ENCODE data around the gene RGS16. TPM values are rescaled to one million over a fixed set of nuclear protein-coding genes. Genes with fewer than 3 reads are reported as not detected.

RGS16 gene
- total and polyA plus RNA-seq, 2 donors (not counting 1 experiment from before 2014, with no cell fraction given) = 3.3 to 11.4 TPM

DNA sequence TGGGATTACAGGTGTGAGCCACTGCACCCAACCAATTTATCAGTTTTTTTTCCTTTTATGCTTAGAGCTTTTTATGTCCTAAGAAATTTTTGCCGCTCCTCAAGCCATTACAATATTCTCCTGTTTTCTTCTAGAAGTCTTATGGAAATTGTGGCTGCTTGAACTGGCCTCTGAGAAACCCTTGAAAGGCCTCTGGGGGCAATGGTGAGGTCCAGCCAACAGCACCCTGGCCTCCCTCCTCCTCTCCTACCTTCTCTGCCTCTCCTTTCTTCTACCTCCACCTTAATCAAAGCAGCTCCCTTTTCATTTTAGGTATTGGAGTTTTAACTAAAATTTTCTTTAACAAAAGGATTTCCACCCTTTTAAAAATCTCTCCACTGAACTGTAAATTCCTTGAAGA lies 24.5 kb upstream of the RGS16 start:
- Histone ChIP-seq H3K27ac (ENCODE audit: low read length in 2 of 2) (no peak overlapping the region), H2AFZ (ENCODE audit: insufficient read depth, low read depth, low read length, poor library complexity, severe bottlenecking) (no peak overlapping the region), H3K27me3 (replicated peaks in 1 of 4; ENCODE audit: control extremely low read depth in 1 of 4, control insufficient read depth in 3 of 4, insufficient read depth in 4 of 4, low read length in 3 of 4) (no peaks in the 10 kb centered on the region), H3K9ac (ENCODE audit: low read length) (no peak overlapping the region), H3K4me3 (ENCODE audit: control extremely low read depth in 1 of 5, extremely low read depth in 1 of 5, insufficient read depth in 1 of 5, low read depth in 2 of 5, low read length in 4 of 5) (no peak overlapping the region), H3K36me3 (replicated peaks in 1 of 2; ENCODE audit: control extremely low read depth in 1 of 2, control insufficient read depth in 1 of 2, extremely low read depth in 1 of 2, insufficient read depth in 2 of 2, low read length in 1 of 2) (no peaks in the 10 kb centered on the region), H3K4me2 (replicated peaks; ENCODE audit: low read depth, low read length, poor library complexity, severe bottlenecking) (no peak overlapping the region), H4K20me1 (ENCODE audit: control insufficient read depth, insufficient read depth, low read length, poor library complexity, severe bottlenecking) (no peaks in the 10 kb centered on the region), H3K4me1 (ENCODE audit: control insufficient read depth in 2 of 2, insufficient read depth in 2 of 2, low read length in 2 of 2) (peaks cover 42 to 43% of the 10 kb centered on the region in 2 donors), H3K9me3 (ENCODE audit: control extremely low read depth in 1 of 3, control insufficient read depth in 2 of 3, insufficient read depth in 1 of 3, low read length in 2 of 3) (no peaks in the 10 kb centered on the region), H3K79me2 (ENCODE audit: control insufficient read depth, insufficient read depth, low read length) (no peaks in the 10 kb centered on the region)
- no peaks in the 10 kb centered on the region for H3K27me3 Mint-ChIP-seq
- ATAC-seq (ENCODE audit: low read depth) (no peak), DNase-seq (no peak)
- intact Hi-C loops (cut with micrococcal nuclease) = no loop called here
- H3K4me3 Mint-ChIP-seq = no peak overlapping the region
- no peaks in the 10 kb centered on the region for H3K9me3 Mint-ChIP-seq (ENCODE audit: insufficient read depth)
- no CpG with 5 or more reads among the region's 1 CpG for WGBS (ENCODE audit: insufficient coverage)
- TF ChIP-seq EZH2 (IDR thresholded peaks at IDR 0.05; ENCODE audit: borderline replicate concordance, insufficient read depth, low read depth, low read length, poor library complexity, severe bottlenecking) = no peak
- TF ChIP-seq, protein P1, sequence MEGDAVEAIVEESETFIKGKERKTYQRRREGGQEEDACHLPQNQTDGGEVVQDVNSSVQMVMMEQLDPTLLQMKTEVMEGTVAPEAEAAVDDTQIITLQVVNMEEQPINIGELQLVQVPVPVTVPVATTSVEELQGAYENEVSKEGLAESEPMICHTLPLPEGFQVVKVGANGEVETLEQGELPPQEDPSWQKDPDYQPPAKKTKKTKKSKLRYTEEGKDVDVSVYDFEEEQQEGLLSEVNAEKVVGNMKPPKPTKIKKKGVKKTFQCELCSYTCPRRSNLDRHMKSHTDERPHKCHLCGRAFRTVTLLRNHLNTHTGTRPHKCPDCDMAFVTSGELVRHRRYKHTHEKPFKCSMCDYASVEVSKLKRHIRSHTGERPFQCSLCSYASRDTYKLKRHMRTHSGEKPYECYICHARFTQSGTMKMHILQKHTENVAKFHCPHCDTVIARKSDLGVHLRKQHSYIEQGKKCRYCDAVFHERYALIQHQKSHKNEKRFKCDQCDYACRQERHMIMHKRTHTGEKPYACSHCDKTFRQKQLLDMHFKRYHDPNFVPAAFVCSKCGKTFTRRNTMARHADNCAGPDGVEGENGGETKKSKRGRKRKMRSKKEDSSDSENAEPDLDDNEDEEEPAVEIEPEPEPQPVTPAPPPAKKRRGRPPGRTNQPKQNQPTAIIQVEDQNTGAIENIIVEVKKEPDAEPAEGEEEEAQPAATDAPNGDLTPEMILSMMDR (IDR thresholded peaks at IDR 0.05) = no peak
- ChIA-PET CTCF (interaction anchor here (1.3 to 2.3 kb wide), 3 partner anchors 12 to 154 kb away, joined by 3 to 7 read pairs (median 6); no protein-coding TSS in a partner anchor), POLR2A (interaction anchor here (1.2 kb wide), 1 partner anchor 12 kb away, joined by 5 read pairs; no protein-coding TSS in a partner anchor)
- no peak overlapping the region for H3K27ac Mint-ChIP-seq
- H3K4me1 Mint-ChIP-seq = peaks cover 53% of the 10 kb centered on the region

GRCh38 chr1:182627622-182628021 lies 23.4 kb upstream of the RGS16 start:
- H3K4me2 ChIP-seq (replicated peaks; ENCODE audit: low read depth, low read length, poor library complexity, severe bottlenecking) = no peak overlapping the region
- no peak overlapping the region for H3K4me3 ChIP-seq (ENCODE audit: control extremely low read depth in 1 of 5, extremely low read depth in 1 of 5, insufficient read depth in 1 of 5, low read depth in 2 of 5, low read length in 4 of 5)
- no peaks in the 10 kb centered on the region for H3K36me3 ChIP-seq (replicated peaks in 1 of 2; ENCODE audit: control extremely low read depth in 1 of 2, control insufficient read depth in 1 of 2, extremely low read depth in 1 of 2, insufficient read depth in 2 of 2, low read length in 1 of 2)
- H3K4me3 Mint-ChIP-seq = no peak overlapping the region
- CTCF ChIA-PET = interaction anchor here (1.1 to 2.3 kb wide), 2 partner anchors 13 to 155 kb away, joined by 3 to 7 read pairs; no protein-coding TSS in a partner anchor
- no peaks in the 10 kb centered on the region for H3K27me3 Mint-ChIP-seq
- POLR2A ChIA-PET = no interaction called here
- no CpG with 5 or more reads among the region's 2 CpGs for WGBS (ENCODE audit: insufficient coverage)
- DNase-seq = no peak
- intact Hi-C loops (cut with micrococcal nuclease) = no loop called here
- no peaks in the 10 kb centered on the region for H4K20me1 ChIP-seq (ENCODE audit: control insufficient read depth, insufficient read depth, low read length, poor library complexity, severe bottlenecking)
- H3K27ac ChIP-seq (ENCODE audit: low read length in 2 of 2) = no peak overlapping the region
- no peak overlapping the region for H3K27ac Mint-ChIP-seq
- no peaks in the 10 kb centered on the region for H3K9me3 ChIP-seq (ENCODE audit: control extremely low read depth in 1 of 3, control insufficient read depth in 2 of 3, insufficient read depth in 1 of 3, low read length in 2 of 3)
- H3K27me3 ChIP-seq (replicated peaks in 1 of 4; ENCODE audit: control extremely low read depth in 1 of 4, control insufficient read depth in 3 of 4, insufficient read depth in 4 of 4, low read length in 3 of 4) = no peaks in the 10 kb centered on the region
- no peak for ATAC-seq (ENCODE audit: low read depth)
- no peaks in the 10 kb centered on the region for H3K9me3 Mint-ChIP-seq (ENCODE audit: insufficient read depth)
- no peaks in the 10 kb centered on the region for H3K79me2 ChIP-seq (ENCODE audit: control insufficient read depth, insufficient read depth, low read length)
- H3K4me1 ChIP-seq (ENCODE audit: control insufficient read depth in 2 of 2, insufficient read depth in 2 of 2, low read length in 2 of 2) = peaks cover 43 to 44% of the 10 kb centered on the region in 2 donors
- peaks cover 54% of the 10 kb centered on the region for H3K4me1 Mint-ChIP-seq
- H2AFZ ChIP-seq (ENCODE audit: insufficient read depth, low read depth, low read length, poor library complexity, severe bottlenecking) = no peak overlapping the region
- TF ChIP-seq, protein P1 (IDR thresholded peaks at IDR 0.05) = no peak
- no peak for TF ChIP-seq EZH2 (IDR thresholded peaks at IDR 0.05; ENCODE audit: borderline replicate concordance, insufficient read depth, low read depth, low read length, poor library complexity, severe bottlenecking)
- H3K9ac ChIP-seq (ENCODE audit: low read length) = no peak overlapping the region
